PC-3 (cell line): Measurements from ENCODE around the gene ABCA3.

Source experiments
- CTCF ChIP-seq: fragments of 300-600 bp; sonication (generic); conservative IDR thresholded peaks from 2 replicates; pipeline ENCODE4 v1.5.1; 2017; ENCODE audit warnings: antibody characterized with exemption, low read depth, mild to moderate bottlenecking, low read length
- EZH2 ChIP-seq: fragments of 300-600 bp; sonication (generic); IDR thresholded peaks from one replicate; pipeline ENCODE4 v1.6.1; 2017; ENCODE audit warnings: antibody characterized with exemption, mild to moderate bottlenecking, low read length; ENCODE audit not compliant: unreplicated experiment
- EZH2phosphoT487 ChIP-seq: fragments of 300-600 bp; sonication (generic); IDR thresholded peaks from 2 replicates; pipeline ENCODE4 v1.6.1; 2018; ENCODE audit warnings: mild to moderate bottlenecking, antibody characterized with exemption, low read length, borderline replicate concordance

DNA sequence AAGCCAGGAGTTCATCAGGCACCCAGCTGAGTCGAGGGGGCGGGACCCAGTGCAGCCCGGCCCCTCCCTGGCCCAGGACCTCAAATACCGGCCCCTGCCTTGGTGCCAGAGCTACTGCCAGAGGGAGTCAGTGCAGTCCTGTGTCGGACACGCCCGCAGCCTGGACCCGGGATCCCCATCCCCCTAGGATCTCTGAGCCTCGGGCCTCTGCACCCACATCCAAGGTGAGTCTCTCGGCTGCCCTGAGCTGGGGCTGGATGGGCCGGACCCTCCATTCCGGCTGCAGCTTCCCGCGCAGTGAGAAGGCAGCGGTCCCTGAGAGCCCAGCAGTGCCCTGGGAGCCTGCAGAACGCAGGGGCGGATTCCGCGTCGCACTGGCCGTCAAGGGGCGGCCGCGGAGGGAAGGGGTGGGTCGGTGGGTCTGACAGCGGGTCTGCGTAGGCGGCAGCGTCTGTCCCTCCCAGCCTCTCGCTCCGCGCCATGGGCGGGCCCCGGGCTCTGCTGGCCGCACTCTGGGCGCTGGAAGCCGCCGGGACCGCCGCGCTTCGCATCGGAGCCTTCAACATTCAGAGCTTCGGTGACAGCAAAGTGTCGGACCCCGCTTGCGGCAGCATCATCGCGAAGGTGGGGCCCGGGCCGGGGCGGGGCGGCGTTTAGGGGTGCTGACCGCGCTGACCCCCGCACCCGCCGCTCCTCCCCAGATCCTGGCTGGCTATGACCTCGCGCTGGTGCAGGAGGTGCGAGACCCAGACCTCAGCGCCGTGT lies 104.0 kb downstream of the ABCA3 start, which contains the start of gene DNASE1L2:
- TF ChIP-seq CTCF: no peak
- no peak for TF ChIP-seq EZH2phosphoT487
- TF ChIP-seq EZH2: no peak
